ENCODE data around the gene PPFIA1. TPM values are rescaled to one million over a fixed set of nuclear protein-coding genes. Genes with fewer than 3 reads are reported as not detected.

The PPFIA1 gene
- polyA plus RNA-seq, 2 of the 4 experiments (the other 2 are of a cell fraction): 23.3 to 45.6 TPM

DNA sequence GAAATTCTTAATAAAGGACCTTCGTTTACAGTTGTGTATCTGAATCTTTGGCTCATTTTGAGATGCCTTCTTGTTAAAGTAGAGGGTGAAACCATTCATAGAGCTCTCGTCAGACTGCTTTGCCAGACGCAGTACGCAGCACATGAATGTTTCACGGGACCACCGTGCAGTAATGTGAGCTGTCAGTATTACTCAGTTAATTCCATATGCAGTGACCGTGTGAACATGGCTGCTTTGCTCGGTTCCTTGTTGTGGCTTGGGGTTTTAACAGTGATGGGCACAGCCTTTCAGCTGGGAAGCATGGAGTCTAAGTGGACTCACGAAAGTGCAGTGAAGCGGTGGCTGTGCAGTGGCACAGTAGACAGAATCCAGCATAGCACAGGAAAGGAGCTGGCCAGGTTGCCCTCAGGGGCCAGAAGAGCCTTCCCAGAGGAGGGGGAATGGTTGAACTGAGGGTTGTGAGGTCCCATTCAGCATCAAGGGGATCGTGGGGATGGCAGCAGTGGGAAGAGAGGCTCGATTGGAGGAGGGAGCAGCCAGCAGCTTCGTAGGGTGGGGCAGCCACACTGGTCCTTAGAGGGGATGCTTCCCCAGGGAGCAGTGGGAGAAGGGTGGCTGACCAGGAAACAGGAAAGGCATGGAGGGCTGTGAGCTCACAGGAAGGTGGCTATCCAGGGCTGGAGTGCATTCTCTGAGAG lies 31.4 kb downstream of the PPFIA1 start:
- FAIRE-seq: no peak

DNA sequence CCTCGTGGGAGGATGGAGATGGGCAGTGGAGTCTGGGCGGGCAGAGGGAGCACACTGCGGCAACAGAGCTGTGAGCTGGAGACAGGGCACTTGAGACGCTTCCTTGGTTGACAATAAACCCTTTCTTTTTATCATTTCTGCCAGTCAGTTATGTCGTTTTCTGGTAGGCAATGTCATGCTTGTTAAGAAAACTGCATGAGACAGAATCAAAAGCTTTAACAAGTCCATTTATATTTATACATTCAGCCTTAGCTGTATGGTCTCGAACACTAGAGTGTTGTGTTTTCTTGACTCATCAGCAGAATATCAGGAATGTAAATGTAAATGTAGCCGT lies 31.9 kb downstream of the PPFIA1 start:
- Histone ChIP-seq H3K4me3 (no peak overlapping the region), H3K4me2 (no peak overlapping the region), H3K27ac (no peak overlapping the region), H3K4me1 (peaks cover 21% of the 10 kb centered on the region), H3K9me3 (no peaks in the 10 kb centered on the region)
- TF ChIP-seq GATA3 (IDR thresholded peaks at IDR 0.05; ENCODE audit: borderline replicate concordance) (no peak), HDAC2 (IDR thresholded peaks at IDR 0.05) (no peak), TFCP2L1 (CRISPR knock-in tag; IDR thresholded peaks at IDR 0.05) (no peak), TP53 (CRISPR knock-in tag; IDR thresholded peaks at IDR 0.05) (no peak), KDM5A (IDR thresholded peaks at IDR 0.05) (no peak), BHLHE40 (IDR thresholded peaks at IDR 0.05; ENCODE audit: low read depth, low read length) (no peak), MAZ (IDR thresholded peaks at IDR 0.05; ENCODE audit: borderline replicate concordance, low read depth, low read length) (no peak), HOXA7 (CRISPR knock-in tag; IDR thresholded peaks at IDR 0.05) (no peak), ZSCAN20 (CRISPR knock-in tag; IDR thresholded peaks at IDR 0.05) (no peak), FOXS1 (CRISPR knock-in tag; IDR thresholded peaks at IDR 0.05) (no peak)
- TF ChIP-seq, protein P1, sequence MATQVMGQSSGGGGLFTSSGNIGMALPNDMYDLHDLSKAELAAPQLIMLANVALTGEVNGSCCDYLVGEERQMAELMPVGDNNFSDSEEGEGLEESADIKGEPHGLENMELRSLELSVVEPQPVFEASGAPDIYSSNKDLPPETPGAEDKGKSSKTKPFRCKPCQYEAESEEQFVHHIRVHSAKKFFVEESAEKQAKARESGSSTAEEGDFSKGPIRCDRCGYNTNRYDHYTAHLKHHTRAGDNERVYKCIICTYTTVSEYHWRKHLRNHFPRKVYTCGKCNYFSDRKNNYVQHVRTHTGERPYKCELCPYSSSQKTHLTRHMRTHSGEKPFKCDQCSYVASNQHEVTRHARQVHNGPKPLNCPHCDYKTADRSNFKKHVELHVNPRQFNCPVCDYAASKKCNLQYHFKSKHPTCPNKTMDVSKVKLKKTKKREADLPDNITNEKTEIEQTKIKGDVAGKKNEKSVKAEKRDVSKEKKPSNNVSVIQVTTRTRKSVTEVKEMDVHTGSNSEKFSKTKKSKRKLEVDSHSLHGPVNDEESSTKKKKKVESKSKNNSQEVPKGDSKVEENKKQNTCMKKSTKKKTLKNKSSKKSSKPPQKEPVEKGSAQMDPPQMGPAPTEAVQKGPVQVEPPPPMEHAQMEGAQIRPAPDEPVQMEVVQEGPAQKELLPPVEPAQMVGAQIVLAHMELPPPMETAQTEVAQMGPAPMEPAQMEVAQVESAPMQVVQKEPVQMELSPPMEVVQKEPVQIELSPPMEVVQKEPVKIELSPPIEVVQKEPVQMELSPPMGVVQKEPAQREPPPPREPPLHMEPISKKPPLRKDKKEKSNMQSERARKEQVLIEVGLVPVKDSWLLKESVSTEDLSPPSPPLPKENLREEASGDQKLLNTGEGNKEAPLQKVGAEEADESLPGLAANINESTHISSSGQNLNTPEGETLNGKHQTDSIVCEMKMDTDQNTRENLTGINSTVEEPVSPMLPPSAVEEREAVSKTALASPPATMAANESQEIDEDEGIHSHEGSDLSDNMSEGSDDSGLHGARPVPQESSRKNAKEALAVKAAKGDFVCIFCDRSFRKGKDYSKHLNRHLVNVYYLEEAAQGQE (IDR thresholded peaks at IDR 0.05): no peak
- POLR2A ChIA-PET: no interaction called here
- DNase-seq (ENCODE audit: low read depth in 1 of 2, low spot score in 1 of 2) (no peak), ATAC-seq (no peak), FAIRE-seq (no peak)
- CTCF ChIA-PET: interaction anchor here (0.6 to 1.0 kb wide), 3 partner anchors 8 to 58 kb away, joined by 3 to 4 read pairs (median 3); no protein-coding TSS in a partner anchor
- 85% methylated on average over 7 of the region's 7 CpGs for WGBS (ENCODE audit: missing lambda C conversion rate)

More for the DNA sequence above, 31.4 kb downstream of the PPFIA1 start:
- Histone ChIP-seq H3K4me3 (no peak overlapping the region), H3K4me1 (peaks cover 16% of the 10 kb centered on the region), H3K9me3 (no peaks in the 10 kb centered on the region), H3K27ac (no peak overlapping the region), H3K4me2 (no peak overlapping the region)
- TF ChIP-seq FOSL2 (IDR thresholded peaks at IDR 0.05) (no peak), FOSL2 (CRISPR knock-in tag; IDR thresholded peaks at IDR 0.05) (no peak), EP300 (IDR thresholded peaks at IDR 0.05) (no peak), CEBPB (IDR thresholded peaks at IDR 0.05) (no peak), HDAC2 (IDR thresholded peaks at IDR 0.05) (no peak), POLR2A (IDR thresholded peaks at IDR 0.05; ENCODE audit: low read length) (no peak), ZC3H11A (IDR thresholded peaks at IDR 0.05) (no peak), HOXB5 (CRISPR knock-in tag; IDR thresholded peaks at IDR 0.05) (no peak), MAZ (IDR thresholded peaks at IDR 0.05; ENCODE audit: borderline replicate concordance, low read depth, low read length) (no peak), MYC (IDR thresholded peaks at IDR 0.05; ENCODE audit: borderline replicate concordance, low read length) (no peak), NFE2L2 (conservative IDR thresholded peaks at IDR 0.05; ENCODE audit: low read length) (no peak), MAFK (IDR thresholded peaks at IDR 0.05; ENCODE audit: partially characterized antibody) (no peak), RNF2 (IDR thresholded peaks at IDR 0.05; ENCODE audit: borderline replicate concordance, low read depth) (no peak), EHMT2 (IDR thresholded peaks at IDR 0.05; ENCODE audit: low read depth) (no peak), CHD2 (IDR thresholded peaks at IDR 0.05; ENCODE audit: low read length, partially characterized antibody) (no peak), KDM5A (IDR thresholded peaks at IDR 0.05) (no peak), TP53 (CRISPR knock-in tag; IDR thresholded peaks at IDR 0.05) (no peak)
- TF ChIP-seq, protein P2, sequence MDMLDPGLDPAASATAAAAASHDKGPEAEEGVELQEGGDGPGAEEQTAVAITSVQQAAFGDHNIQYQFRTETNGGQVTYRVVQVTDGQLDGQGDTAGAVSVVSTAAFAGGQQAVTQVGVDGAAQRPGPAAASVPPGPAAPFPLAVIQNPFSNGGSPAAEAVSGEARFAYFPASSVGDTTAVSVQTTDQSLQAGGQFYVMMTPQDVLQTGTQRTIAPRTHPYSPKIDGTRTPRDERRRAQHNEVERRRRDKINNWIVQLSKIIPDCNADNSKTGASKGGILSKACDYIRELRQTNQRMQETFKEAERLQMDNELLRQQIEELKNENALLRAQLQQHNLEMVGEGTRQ (IDR thresholded peaks at IDR 0.05): no peak
- ChIA-PET POLR2A (no interaction called here), CTCF (interaction anchor here (0.6 to 1.0 kb wide), 4 partner anchors 8 to 58 kb away, joined by 3 to 4 read pairs (median 3); no protein-coding TSS in a partner anchor)
- 88% methylated on average over 13 of the region's 13 CpGs for WGBS (ENCODE audit: missing lambda C conversion rate)
- ATAC-seq (no peak), DNase-seq (ENCODE audit: low read depth in 1 of 2, low spot score in 1 of 2) (no peak)
